ENCODE data around the gene TMEM44. TPM values are rescaled to one million over a fixed set of nuclear protein-coding genes. Genes with fewer than 3 reads are reported as not detected.

The TMEM44 gene
- total RNA-seq, 1 donor from 2014 or later = 7.5 TPM

DNA sequence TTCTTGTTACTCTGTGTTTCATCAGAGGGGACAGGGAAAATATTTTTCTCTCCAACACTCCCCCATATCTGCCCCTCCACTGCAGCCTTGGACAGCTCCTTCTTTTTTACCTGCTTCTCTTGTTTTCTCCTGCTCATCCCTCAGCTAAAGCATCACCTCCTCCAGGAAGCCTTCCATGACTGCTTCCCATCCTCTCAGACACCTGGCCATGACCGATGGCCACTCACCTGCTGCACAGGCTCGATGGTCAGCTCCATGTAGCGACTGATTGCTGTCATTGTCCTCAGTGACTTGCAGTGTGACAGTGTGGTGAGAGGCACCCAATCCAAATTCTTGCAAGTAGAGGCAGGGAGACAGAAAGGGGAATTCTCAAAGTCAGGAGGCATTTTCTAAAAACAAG, 22.5 kb downstream of the TMEM44 start:
- no peak overlapping the region for H3K27ac ChIP-seq (replicated peaks)
- DNase-seq = no peak
- intact Hi-C loops (cut with micrococcal nuclease) = no loop called here
- no peaks in the 10 kb centered on the region for H3K9me3 ChIP-seq (replicated peaks)
- no peaks in the 10 kb centered on the region for H3K4me1 ChIP-seq
- TF ChIP-seq, protein P1, sequence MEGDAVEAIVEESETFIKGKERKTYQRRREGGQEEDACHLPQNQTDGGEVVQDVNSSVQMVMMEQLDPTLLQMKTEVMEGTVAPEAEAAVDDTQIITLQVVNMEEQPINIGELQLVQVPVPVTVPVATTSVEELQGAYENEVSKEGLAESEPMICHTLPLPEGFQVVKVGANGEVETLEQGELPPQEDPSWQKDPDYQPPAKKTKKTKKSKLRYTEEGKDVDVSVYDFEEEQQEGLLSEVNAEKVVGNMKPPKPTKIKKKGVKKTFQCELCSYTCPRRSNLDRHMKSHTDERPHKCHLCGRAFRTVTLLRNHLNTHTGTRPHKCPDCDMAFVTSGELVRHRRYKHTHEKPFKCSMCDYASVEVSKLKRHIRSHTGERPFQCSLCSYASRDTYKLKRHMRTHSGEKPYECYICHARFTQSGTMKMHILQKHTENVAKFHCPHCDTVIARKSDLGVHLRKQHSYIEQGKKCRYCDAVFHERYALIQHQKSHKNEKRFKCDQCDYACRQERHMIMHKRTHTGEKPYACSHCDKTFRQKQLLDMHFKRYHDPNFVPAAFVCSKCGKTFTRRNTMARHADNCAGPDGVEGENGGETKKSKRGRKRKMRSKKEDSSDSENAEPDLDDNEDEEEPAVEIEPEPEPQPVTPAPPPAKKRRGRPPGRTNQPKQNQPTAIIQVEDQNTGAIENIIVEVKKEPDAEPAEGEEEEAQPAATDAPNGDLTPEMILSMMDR (IDR thresholded peaks at IDR 0.05; ENCODE audit: borderline replicate concordance) = no peak
- H3K27me3 ChIP-seq (ENCODE audit: low read depth) = no peaks in the 10 kb centered on the region
- H3K36me3 ChIP-seq = peaks cover 6% of the 10 kb centered on the region
- no peak overlapping the region for H3K4me3 ChIP-seq

DNA sequence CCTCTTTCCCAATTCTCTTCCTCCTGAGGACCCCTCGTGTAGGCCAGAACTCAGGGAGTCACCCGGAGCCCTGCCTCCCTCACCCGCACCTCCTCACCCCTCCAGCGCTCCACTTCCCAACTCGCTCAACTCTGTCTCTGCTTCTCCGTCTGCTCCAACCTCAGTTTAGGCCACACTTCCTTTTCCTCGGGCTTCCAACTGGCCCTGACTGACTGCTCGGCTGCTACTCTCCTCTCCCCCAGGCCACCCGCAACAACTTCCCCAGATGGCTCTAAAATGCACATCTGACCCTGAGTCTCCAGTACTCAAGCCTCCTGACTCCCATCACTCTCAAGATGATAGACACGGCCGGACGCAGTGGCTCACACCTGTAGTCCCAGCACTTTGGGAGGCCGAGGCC, 23.6 kb downstream of the TMEM44 start:
- Histone ChIP-seq H3K27me3 (ENCODE audit: low read depth) (no peaks in the 10 kb centered on the region), H3K4me1 (no peaks in the 10 kb centered on the region), H3K4me3 (no peak overlapping the region), H3K9me3 (replicated peaks) (no peaks in the 10 kb centered on the region), H3K27ac (replicated peaks) (no peak overlapping the region), H3K36me3 (peaks cover 2% of the 10 kb centered on the region)
- DNase-seq = no peak
- TF ChIP-seq, protein P1 (IDR thresholded peaks at IDR 0.05; ENCODE audit: borderline replicate concordance) = no peak
- intact Hi-C loops (cut with micrococcal nuclease) = no loop called here

DNA sequence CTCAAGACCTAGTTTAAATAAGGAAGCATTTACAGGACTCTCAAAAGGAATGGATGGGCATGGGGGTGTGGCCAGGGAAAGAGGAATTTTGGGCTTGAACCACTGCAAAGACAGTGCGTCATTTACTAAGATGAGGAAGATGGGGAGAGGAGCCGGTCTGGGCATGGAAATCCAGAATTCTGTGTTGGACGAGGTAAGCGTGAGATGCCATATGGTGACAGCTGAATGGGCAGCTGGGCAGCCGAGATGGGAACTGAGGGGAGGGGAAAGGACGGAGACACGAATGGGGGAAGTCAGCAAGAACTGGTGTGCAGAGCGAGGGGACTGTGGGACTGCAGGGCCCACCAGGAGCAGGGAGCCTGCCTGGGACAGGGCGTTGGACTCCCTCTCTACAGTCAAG, 24.2 kb downstream of the TMEM44 start:
- no peak for DNase-seq
- TF ChIP-seq, protein P1 (IDR thresholded peaks at IDR 0.05; ENCODE audit: borderline replicate concordance) = no peak
- H3K4me3 ChIP-seq = no peak overlapping the region
- no peaks in the 10 kb centered on the region for H3K9me3 ChIP-seq (replicated peaks)
- H3K27me3 ChIP-seq (ENCODE audit: low read depth) = no peaks in the 10 kb centered on the region
- no peak overlapping the region for H3K27ac ChIP-seq (replicated peaks)
- no peaks in the 10 kb centered on the region for H3K4me1 ChIP-seq
- intact Hi-C loops (cut with micrococcal nuclease) = no loop called here
- peaks cover 8% of the 10 kb centered on the region for H3K36me3 ChIP-seq

DNA sequence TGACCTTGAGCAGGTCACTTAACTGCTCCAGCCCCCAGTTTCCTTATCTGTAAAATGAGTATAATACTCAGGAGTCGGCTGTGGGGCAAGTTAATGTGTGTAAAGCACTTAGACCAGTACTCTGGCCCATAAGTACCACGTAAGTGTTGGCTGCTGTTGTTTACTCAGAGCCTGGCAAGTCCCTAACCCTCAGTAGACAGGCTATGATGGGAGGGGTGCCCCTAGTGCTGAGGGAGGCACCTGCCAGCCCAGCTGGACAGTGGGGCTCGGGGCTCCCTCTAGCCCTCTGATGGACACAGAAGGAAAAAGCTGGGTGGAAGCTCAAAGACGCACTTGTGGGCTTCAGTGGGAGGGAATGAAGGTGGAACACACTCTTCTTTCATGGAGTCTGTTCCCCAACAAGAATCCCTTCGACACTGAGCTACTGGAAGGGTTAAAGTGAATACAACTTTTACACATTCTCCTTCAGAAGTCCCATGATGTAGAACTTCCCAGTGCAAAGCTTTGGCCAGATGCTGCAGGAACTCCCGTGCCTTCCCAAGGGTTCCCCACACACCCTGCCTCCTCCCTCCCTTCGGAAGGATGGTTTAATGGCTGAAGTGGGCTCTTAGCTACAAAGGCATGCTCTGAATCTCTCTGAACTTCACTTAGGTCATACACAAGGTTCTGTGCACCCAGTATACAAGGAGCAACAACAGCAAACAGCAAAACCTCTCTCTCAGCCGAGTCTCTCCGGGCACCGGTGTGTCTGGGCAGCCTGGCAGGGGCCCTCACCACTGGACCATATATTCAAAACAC, 25.4 kb downstream of the TMEM44 start:
- Histone ChIP-seq H3K27ac (replicated peaks) (no peak overlapping the region), H3K4me1 (no peaks in the 10 kb centered on the region), H3K9me3 (replicated peaks) (no peaks in the 10 kb centered on the region), H3K27me3 (ENCODE audit: low read depth) (no peaks in the 10 kb centered on the region), H3K36me3 (peaks cover 18% of the 10 kb centered on the region), H3K4me3 (no peak overlapping the region)
- no peak for DNase-seq
- intact Hi-C loops (cut with micrococcal nuclease) = no loop called here
- TF ChIP-seq, protein P1 (IDR thresholded peaks at IDR 0.05; ENCODE audit: borderline replicate concordance) = no peak

DNA sequence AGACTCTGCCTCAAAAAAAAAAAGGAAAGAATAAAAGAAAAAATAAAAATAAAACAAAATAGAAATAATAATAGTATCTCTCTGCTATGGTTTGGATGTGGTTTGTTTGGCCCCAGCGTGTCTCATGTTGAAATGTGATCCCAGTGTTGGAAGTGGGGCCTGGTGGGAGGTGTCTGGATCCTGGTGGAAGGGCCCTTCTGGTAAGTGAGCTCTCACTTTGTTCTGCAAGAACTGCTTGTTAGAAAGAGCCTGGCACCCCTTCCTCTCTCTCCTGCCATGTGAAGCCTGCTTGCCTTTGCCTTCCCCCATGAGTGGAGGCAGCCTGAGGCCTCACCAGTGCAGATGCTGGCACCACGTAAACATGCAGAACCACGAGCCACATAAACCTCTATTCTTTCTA, 26.3 kb downstream of the TMEM44 start:
- DNase-seq = no peak
- intact Hi-C loops (cut with micrococcal nuclease) = no loop called here
- Histone ChIP-seq H3K27me3 (ENCODE audit: low read depth) (no peaks in the 10 kb centered on the region), H3K4me1 (no peaks in the 10 kb centered on the region), H3K36me3 (peaks cover 20% of the 10 kb centered on the region), H3K27ac (replicated peaks) (no peak overlapping the region), H3K4me3 (no peak overlapping the region), H3K9me3 (replicated peaks) (no peaks in the 10 kb centered on the region)
- TF ChIP-seq, protein P1 (IDR thresholded peaks at IDR 0.05; ENCODE audit: borderline replicate concordance) = no peak
